ENCODE measurements around the gene INSC.

Gene INSC

GRCh38 chr11:15192005-15192556, 77.4 kb downstream of the INSC start:
- no peak overlapping the region for H3K4me3 ChIP-seq (ENCODE audit: low read length)
- TF ChIP-seq CTCF (IDR thresholded peaks at IDR 0.05; ENCODE audit: insufficient read depth, low read depth, low read length, missing control alignments) = peak; percentile 5
- DNase-seq (ENCODE audit: low read depth) = no peak

GRCh38 chr11:15194671-15195415, 80.1 kb downstream of the INSC start:
- DNase-seq (ENCODE audit: low read depth) = no peak
- no peak overlapping the region for H3K4me3 ChIP-seq (ENCODE audit: low read length)
- TF ChIP-seq CTCF (IDR thresholded peaks at IDR 0.05; ENCODE audit: insufficient read depth, low read depth, low read length, missing control alignments) = no peak

- DNase-seq (ENCODE audit: low read depth) = no peak
- no peak for TF ChIP-seq CTCF (IDR thresholded peaks at IDR 0.05; ENCODE audit: insufficient read depth, low read depth, low read length, missing control alignments)
- H3K4me3 ChIP-seq (ENCODE audit: low read length) = no peak overlapping the region
Observed at GRCh38 chr11:15195454-15196200, 80.9 kb downstream of the INSC start.

- no peak for DNase-seq (ENCODE audit: low read depth)
- no peak overlapping the region for H3K4me3 ChIP-seq (ENCODE audit: low read length)
- no peak for TF ChIP-seq CTCF (IDR thresholded peaks at IDR 0.05; ENCODE audit: insufficient read depth, low read depth, low read length, missing control alignments)
Observed at GRCh38 chr11:15196704-15197103, 82.0 kb downstream of the INSC start.

GRCh38 chr11:15197696-15198095, 83.0 kb downstream of the INSC start:
- no peak overlapping the region for H3K4me3 ChIP-seq (ENCODE audit: low read length)
- no peak for DNase-seq (ENCODE audit: low read depth)
- no peak for TF ChIP-seq CTCF (IDR thresholded peaks at IDR 0.05; ENCODE audit: insufficient read depth, low read depth, low read length, missing control alignments)

- no peak for DNase-seq (ENCODE audit: low read depth)
- TF ChIP-seq CTCF (IDR thresholded peaks at IDR 0.05; ENCODE audit: insufficient read depth, low read depth, low read length, missing control alignments) = no peak
- H3K4me3 ChIP-seq (ENCODE audit: low read length) = no peak overlapping the region
Observed at GRCh38 chr11:15198284-15198683, 83.6 kb downstream of the INSC start.

Data from epithelial cell of esophagus (primary cell).